ENCODE results near the gene SIGLEC10.
"Not testable (repeated sequence)": the region's sequence is repeated elsewhere in the genome, so short reads cannot be mapped to it uniquely, and the experiment has no call there.

SIGLEC10 gene

DNA sequence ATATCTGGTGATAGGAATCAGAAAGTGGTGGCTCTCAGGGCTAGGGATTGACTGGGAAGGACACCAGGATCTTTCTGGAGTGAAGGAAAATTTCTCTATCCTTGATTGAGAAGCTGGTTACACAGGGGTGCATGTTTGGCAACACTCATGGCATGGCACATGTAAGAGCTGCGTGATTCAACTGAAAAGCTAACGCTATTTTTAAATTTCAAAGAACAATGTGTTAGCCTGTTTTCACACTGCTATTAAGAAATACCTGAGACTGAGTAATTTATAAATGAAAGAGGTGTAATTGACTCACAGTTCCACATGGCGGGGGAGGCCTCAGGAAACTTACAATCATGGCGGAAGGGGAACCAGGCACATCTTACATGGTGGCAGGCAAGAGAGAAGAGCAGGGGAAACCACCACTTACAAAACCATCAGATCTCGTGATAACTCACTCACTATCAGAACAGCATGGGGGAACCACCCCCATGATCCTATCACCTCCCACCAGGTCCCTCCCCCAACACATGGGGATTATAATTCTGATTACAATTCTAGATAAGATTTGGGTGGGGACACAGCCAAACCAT lies 33.4 kb upstream of the SIGLEC10 start:
- DNase-seq, result no peak
- H3K36me3 ChIP-seq, result no peaks in the 10 kb centered on the region
- peaks cover 6% of the 10 kb centered on the region for H3K9me3 ChIP-seq
- H3K27me3 ChIP-seq, result 0 out of 2 replicates have a peak, but pooled peaks cover 12% of the 10 kb centered on the region
- no peak overlapping the region for H3K4me3 ChIP-seq (ENCODE audit: low read depth, low read length)
- TF ChIP-seq, protein P1, sequence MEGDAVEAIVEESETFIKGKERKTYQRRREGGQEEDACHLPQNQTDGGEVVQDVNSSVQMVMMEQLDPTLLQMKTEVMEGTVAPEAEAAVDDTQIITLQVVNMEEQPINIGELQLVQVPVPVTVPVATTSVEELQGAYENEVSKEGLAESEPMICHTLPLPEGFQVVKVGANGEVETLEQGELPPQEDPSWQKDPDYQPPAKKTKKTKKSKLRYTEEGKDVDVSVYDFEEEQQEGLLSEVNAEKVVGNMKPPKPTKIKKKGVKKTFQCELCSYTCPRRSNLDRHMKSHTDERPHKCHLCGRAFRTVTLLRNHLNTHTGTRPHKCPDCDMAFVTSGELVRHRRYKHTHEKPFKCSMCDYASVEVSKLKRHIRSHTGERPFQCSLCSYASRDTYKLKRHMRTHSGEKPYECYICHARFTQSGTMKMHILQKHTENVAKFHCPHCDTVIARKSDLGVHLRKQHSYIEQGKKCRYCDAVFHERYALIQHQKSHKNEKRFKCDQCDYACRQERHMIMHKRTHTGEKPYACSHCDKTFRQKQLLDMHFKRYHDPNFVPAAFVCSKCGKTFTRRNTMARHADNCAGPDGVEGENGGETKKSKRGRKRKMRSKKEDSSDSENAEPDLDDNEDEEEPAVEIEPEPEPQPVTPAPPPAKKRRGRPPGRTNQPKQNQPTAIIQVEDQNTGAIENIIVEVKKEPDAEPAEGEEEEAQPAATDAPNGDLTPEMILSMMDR (IDR thresholded peaks at IDR 0.05; ENCODE audit: low read depth, low read length), result no peak
- H3K4me1 ChIP-seq, result no peaks in the 10 kb centered on the region

DNA sequence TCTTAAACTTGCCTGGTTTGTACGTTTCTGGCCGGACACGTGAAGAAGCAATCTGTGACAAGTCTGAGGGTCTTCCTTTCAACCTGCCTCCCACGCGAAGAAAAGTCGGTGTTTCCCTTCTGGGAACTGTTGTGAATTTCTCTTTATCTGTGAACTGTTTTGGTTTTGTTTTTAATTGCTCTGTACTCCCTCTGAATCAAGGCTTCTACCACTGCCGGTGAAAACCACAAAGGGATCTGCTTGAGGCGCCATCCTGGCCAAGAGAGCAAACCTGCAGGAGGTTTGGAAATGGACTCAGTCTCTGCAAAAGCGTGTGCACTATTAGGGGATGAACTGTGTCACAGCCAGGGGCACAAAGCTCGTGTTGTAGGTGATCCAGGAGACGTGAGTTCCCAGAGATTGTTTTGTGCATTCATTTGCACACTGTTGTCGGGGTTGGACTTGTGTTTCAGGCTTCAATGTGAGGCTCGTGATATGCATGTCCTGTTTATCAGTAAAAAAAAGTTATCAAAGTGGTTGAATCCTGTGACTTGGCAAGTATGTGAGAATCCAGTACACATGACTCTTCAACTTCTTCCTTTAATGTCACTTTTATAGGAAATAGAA lies 31.1 kb upstream of the SIGLEC10 start:
- H3K4me3 ChIP-seq (ENCODE audit: low read depth, low read length), result no peak overlapping the region
- H3K36me3 ChIP-seq, result no peaks in the 10 kb centered on the region
- DNase-seq, result no peak
- H3K4me1 ChIP-seq, result no peaks in the 10 kb centered on the region
- peaks cover 6% of the 10 kb centered on the region for H3K9me3 ChIP-seq
- peaks cover 12% of the 10 kb centered on the region; the same call in 1 of the 2 replicates for H3K27me3 ChIP-seq
- TF ChIP-seq, protein P1 (IDR thresholded peaks at IDR 0.05; ENCODE audit: low read depth, low read length), result no peak

DNA sequence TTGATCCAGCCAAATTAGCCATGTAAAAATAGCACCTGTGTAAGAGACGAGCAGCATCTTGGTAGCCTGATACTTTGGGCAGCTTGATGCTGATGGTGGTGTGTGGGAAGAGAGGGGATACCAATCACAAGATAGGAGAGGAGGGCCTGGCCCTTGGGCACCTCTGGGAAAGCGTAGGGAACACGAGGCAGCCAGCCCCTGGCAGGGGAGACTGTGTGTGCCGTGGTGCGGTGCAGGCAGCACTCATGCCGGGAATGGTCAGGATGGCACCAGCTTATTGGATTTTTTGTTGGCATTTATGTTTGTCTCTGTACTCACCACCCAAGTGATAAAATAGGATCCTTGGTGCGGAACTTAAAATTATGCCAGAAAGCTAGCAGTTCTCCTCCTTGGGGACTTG lies 30.6 kb upstream of the SIGLEC10 start:
- H3K4me1 ChIP-seq, result no peaks in the 10 kb centered on the region
- DNase-seq, result no peak
- no peak overlapping the region for H3K4me3 ChIP-seq (ENCODE audit: low read depth, low read length)
- H3K27me3 ChIP-seq, result peaks cover 12% of the 10 kb centered on the region; the same call in 1 of the 2 replicates
- H3K36me3 ChIP-seq, result no peaks in the 10 kb centered on the region
- peaks cover 6% of the 10 kb centered on the region for H3K9me3 ChIP-seq
- TF ChIP-seq, protein P1 (IDR thresholded peaks at IDR 0.05; ENCODE audit: low read depth, low read length), result no peak

DNA sequence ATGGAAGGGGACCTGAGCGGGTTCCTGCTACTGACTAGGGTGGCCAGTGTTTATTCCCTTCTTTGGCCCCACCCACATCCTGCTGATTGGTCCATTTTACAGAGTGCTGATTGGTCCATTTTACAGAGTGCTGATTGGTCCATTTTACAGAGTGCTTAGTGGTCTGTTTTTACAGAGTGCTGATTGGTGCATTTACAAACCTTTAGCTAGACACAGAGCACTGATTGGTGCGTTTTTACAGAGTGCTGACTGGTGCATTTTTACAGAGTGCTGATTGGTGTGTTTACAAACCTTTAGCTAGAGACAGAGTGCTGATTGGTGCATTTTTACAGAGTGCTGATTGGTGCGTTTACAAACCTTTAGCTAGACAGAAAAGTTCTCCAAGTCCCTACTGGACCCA lies 30.1 kb upstream of the SIGLEC10 start:
- H3K4me3 ChIP-seq (ENCODE audit: low read depth, low read length); H3K9me3 ChIP-seq; H3K36me3 ChIP-seq; DNase-seq; H3K4me1 ChIP-seq: not testable (repeated sequence)
- H3K27me3 ChIP-seq, result peaks cover 15% of the 10 kb centered on the region; the same call in 1 of the 2 replicates

DNA sequence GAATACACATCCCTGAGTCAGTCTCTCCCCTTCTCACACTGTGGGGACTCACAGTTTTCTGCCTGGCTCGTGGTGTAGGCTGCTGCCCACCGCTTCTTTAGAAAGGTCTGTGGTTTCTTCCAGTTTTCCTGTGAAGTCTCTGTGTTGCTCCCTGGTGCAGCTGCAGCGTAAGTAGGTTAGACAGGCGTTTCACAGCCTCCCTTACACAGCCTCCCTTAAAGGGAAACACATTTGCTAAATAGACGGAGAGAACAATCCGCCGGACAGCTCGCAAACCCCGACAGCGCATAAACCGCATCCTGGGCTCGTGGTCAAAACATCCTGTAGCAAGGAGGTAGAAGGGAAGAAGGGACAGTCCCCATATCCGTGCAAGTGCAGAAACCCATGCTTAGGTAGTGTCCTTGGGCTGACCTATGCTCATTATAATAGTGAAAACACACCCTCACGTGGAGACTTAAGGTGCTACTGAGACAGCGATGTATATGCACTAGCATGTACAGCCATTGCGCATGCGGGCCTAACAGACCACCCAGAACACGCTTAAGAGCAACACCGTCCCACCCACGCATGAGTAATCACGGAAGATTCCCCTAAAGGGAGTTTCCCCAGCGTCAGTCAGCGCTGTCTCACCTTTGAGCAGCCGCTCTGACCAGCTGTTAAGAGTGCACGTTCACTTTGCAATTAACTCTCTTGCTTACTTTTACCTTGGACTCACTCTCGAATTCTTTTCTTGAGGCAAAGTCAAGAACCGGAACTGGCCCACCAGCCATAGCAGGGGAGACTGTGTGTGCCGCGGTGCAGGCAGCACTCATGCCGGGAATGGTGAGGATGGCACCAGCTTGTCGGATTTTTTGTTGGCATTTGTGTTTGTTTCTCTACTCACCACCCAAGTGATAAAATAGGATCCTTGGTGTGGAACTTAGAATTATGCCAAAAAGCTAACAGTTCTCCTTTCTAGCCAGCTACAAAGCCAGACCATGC lies 24.3 kb upstream of the SIGLEC10 start:
- H3K36me3 ChIP-seq, result no peaks in the 10 kb centered on the region
- no peaks in the 10 kb centered on the region for H3K9me3 ChIP-seq
- H3K27me3 ChIP-seq, result peaks cover 22% of the 10 kb centered on the region
- DNase-seq, result no peak
- no peak overlapping the region for H3K4me3 ChIP-seq (ENCODE audit: low read depth, low read length)
- no peaks in the 10 kb centered on the region for H3K4me1 ChIP-seq
- TF ChIP-seq, protein P1 (IDR thresholded peaks at IDR 0.05; ENCODE audit: low read depth, low read length), result no peak

DNA sequence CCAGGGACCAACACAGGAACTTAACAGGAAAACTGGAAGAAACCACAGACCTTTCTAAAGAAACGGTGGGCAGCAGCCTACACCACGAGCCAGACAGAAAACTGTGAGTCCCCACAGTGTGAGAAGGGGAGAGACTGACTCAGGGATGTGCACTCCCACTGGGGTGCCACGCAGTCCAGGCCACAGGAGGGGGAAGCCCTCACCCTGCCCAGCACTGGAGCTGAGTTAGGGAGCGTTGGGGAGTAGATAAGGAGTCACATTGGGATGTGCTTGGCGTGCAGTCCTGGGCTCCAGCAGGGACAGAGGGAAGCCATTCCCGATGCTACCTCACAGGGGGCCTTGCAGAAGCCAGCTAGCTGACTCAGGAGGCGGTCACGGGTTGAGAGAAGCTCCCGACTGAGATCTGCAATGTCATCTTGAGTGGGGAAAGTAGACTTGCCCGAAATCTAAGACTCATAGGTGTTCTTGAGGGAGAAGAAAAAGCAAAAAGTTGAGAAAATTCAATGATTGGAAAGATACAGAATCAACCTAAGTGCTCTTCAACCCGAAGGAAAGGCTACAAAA lies 23.5 kb upstream of the SIGLEC10 start:
- no peak overlapping the region for H3K4me3 ChIP-seq (ENCODE audit: low read depth, low read length)
- H3K27me3 ChIP-seq, result peaks cover 28% of the 10 kb centered on the region

More for the DNA sequence above, 23.5 kb upstream of the SIGLEC10 start:
- TF ChIP-seq, protein P1 (IDR thresholded peaks at IDR 0.05; ENCODE audit: low read depth, low read length), result no peak
- H3K36me3 ChIP-seq, result no peaks in the 10 kb centered on the region
- no peak for DNase-seq
- no peaks in the 10 kb centered on the region for H3K9me3 ChIP-seq
- no peaks in the 10 kb centered on the region for H3K4me1 ChIP-seq

Measured in BE2C (cell line).